Measurements from ENCODE around the gene RPL39. TPM values are rescaled to one million over a fixed set of nuclear protein-coding genes. Genes with fewer than 3 reads are reported as not detected.

The RPL39 gene
- total RNA-seq, 2 donors from 2014 or later = 1,267 to 1,593 TPM

- Histone ChIP-seq H3K9ac (ENCODE audit: low read depth in 2 of 2, low read length in 2 of 2) (peak overlapping the region; percentile 59 to 63), H3K9me3 (no peaks in the 10 kb centered on the region), H3K4me3 (peak overlapping the region; percentile 52), H3K27ac (peak overlapping the region; percentile 88), H3K4me1 (no peaks in the 10 kb centered on the region), H3K27me3 (no peaks in the 10 kb centered on the region), H3K36me3 (no peaks in the 10 kb centered on the region)
- TF ChIP-seq CTCF (IDR thresholded peaks at IDR 0.05) = no peak
- intact Hi-C loops (cut with DNase I) = no loop called here
- DNase-seq = no peak
Observed at GRCh38 chrX:119758731-119759247, 32.6 kb downstream of the RPL39 start.

GRCh38 chrX:119757979-119758730, 33.3 kb downstream of the RPL39 start, which contains the start of gene SOWAHD:
Gene SOWAHD (plus strand): TSS chrX:119758588. CDS start chrX:119758668, 80 bp downstream.
- H3K27ac ChIP-seq = peak within 1 kb of the TSS; percentile 88
- no peaks in the 10 kb centered on the region for H3K36me3 ChIP-seq
- peak within 1 kb of the TSS; percentile 52 for H3K4me3 ChIP-seq
- intact Hi-C loops (cut with DNase I) = no loop called here
- peak within 1 kb of the TSS; percentile 59 to 63 for H3K9ac ChIP-seq (ENCODE audit: low read depth in 2 of 2, low read length in 2 of 2)
- H3K27me3 ChIP-seq = no peaks in the 10 kb centered on the region
- peak; percentile 78 for DNase-seq
- no peaks in the 10 kb centered on the region for H3K4me1 ChIP-seq
- no peak for TF ChIP-seq CTCF (IDR thresholded peaks at IDR 0.05)
- no peaks in the 10 kb centered on the region for H3K9me3 ChIP-seq

- Histone ChIP-seq H3K27ac (peak overlapping the region; percentile 88), H3K36me3 (no peaks in the 10 kb centered on the region), H3K27me3 (no peaks in the 10 kb centered on the region), H3K4me1 (no peaks in the 10 kb centered on the region), H3K4me3 (peak overlapping the region; percentile 52), H3K9ac (ENCODE audit: low read depth in 2 of 2, low read length in 2 of 2) (peak overlapping the region; percentile 59 to 63), H3K9me3 (no peaks in the 10 kb centered on the region)
- TF ChIP-seq CTCF (IDR thresholded peaks at IDR 0.05) = no peak
- DNase-seq = no peak
- intact Hi-C loops (cut with DNase I) = no loop called here
Observed at GRCh38 chrX:119757646-119757978, 33.8 kb downstream of the RPL39 start.

GRCh38 chrX:119756926-119757635, 34.3 kb downstream of the RPL39 start:
- intact Hi-C loops (cut with DNase I) = no loop called here
- H3K4me3 ChIP-seq = peak overlapping the region; percentile 52
- no peaks in the 10 kb centered on the region for H3K4me1 ChIP-seq
- H3K27ac ChIP-seq = peak overlapping the region; percentile 88
- H3K9me3 ChIP-seq = no peaks in the 10 kb centered on the region
- no peaks in the 10 kb centered on the region for H3K36me3 ChIP-seq
- no peak for TF ChIP-seq CTCF (IDR thresholded peaks at IDR 0.05)
- no peaks in the 10 kb centered on the region for H3K27me3 ChIP-seq
- H3K9ac ChIP-seq (ENCODE audit: low read depth in 2 of 2, low read length in 2 of 2) = peak overlapping the region in 1 of 2 donors; percentile 59
- DNase-seq = no peak

- Histone ChIP-seq H3K27ac (peak overlapping the region; percentile 88), H3K27me3 (no peaks in the 10 kb centered on the region), H3K9ac (ENCODE audit: low read depth in 2 of 2, low read length in 2 of 2) (peak overlapping the region in 1 of 2 donors; percentile 22), H3K9me3 (no peaks in the 10 kb centered on the region), H3K4me1 (no peaks in the 10 kb centered on the region), H3K36me3 (no peaks in the 10 kb centered on the region), H3K4me3 (no peak overlapping the region)
- intact Hi-C loops (cut with DNase I) = no loop called here
- DNase-seq = no peak
- no peak for TF ChIP-seq CTCF (IDR thresholded peaks at IDR 0.05)
Observed at GRCh38 chrX:119755981-119756533, 35.4 kb downstream of the RPL39 start.
